ENCODE data around the gene CEP20.
"Not testable (repeated sequence)": the region's sequence is repeated elsewhere in the genome, so short reads cannot be mapped to it uniquely, and the experiment has no call there.

CEP20 gene

DNA sequence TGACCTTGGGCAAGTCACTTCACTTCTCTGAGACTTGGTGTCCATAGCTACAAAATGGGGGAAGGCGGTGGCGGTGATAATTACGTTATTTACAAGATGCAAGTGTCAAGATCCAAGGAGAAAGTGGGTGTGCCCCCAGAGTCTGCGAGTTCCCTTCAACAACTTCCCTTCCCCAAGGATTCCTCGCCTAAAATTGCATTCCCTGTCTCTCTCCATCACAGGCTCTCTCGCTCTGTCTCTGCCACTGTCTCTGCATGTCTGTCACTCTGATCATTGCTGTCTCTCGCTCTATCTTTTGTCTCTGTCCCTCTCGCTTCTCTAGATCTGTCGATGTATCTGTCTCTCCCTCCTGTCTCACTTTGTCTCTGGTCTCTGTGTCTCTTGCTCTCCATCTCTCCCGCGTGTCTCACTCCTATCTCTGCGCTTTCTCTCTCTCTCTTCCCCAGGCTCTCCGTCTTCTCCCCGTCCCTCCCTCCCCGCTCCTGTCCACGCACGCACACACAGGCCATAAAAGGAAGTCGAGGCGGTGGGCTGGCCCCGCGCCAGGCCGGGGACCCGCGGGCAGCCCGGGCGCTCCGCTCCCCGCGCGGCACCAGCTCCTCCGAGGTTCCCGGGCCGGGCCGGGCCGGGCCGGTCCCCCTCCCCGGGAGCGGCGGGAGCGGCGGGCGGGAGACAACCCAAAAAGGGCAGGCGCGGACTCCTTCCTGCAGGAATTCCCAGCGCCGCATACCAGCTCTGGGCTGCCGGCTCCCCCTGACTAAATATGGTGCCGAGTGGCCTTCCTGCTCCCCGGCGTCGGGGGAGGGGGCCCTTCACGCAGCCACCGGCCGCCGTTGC is 30.5 kb downstream of the CEP20 start:
- DNase-seq (ENCODE audit: low spot score), result no peak

DNA sequence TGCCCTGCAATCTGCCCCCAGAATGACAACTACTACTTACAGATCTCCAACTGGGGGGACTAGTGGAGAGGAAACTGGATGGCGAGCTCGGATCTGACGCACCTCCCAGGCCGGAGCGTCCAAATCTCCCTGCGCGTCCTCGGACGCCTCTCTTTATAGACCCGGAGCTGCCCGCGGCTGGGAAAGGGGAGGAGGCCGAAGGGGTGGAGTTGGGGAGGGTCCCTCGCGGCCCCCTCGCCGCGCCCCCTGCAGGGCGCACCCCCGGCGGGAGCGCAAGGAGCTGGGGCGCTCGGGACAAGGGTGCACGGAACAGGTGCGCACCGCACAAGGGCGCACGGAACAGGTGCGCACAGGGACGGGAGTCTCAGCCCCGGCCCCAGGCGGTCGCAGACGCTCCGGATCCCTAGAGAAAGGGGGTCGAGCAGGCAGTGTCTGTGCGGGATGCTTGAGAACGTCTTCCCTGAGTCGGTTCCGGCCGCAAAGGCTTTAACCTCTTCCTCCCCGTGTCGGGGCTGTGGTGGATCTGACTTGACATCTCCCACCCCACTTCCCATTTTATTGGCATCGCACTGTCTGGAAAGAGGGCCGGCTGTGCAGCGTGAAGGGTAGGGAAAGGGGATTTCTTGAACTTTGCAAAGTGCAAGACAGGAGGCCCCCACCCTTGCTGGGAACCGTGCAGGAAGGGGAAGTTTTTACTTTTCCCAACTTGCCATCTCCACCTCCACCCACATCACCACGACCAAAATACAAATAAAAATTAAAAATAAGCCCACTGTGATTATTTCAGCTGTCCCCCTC is 31.3 kb downstream of the CEP20 start, which contains the start of gene MYH11:
Gene MYH11, minus strand, starts transcription at position 128 of the 798 bp plus-strand sequence. CDS start 18,776 bp downstream, outside the sequence.
- DNase-seq (ENCODE audit: low spot score), result no peak

DNA sequence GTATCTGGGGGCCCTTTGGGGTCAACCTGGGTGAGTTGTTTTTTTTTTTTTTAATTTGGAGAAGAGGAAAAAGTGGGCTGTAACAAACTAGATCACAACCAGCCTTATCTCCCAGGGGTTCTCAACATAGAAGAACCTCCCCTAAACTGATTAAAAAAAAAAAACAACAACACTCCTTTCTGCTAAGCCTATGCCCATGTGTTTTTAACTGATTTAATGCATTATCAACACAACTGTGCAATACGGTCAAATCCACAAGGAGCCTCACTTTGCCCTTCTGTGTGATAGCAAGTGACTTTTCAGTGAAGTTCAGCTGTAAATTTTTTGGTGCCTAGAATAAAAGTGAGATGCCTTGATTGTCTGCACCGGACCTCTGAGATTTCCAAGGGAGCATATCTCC is 32.2 kb downstream of the CEP20 start:
- DNase-seq (ENCODE audit: low spot score), result no peak

DNA sequence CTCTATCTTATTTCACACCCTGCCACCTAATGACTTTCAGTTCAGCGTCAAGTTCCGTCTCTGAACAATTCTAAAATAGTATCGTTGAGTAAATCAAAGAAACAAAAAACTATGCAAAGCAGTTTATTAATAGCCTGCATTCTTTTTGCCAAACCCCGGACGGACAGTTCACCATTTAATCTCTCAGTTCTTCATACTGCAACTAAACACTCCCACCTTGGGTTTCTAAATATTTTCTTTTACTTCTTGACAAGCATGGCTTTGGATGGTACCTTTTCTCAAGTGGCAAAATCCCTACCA is 32.7 kb downstream of the CEP20 start:
- no peak for DNase-seq (ENCODE audit: low spot score)

DNA sequence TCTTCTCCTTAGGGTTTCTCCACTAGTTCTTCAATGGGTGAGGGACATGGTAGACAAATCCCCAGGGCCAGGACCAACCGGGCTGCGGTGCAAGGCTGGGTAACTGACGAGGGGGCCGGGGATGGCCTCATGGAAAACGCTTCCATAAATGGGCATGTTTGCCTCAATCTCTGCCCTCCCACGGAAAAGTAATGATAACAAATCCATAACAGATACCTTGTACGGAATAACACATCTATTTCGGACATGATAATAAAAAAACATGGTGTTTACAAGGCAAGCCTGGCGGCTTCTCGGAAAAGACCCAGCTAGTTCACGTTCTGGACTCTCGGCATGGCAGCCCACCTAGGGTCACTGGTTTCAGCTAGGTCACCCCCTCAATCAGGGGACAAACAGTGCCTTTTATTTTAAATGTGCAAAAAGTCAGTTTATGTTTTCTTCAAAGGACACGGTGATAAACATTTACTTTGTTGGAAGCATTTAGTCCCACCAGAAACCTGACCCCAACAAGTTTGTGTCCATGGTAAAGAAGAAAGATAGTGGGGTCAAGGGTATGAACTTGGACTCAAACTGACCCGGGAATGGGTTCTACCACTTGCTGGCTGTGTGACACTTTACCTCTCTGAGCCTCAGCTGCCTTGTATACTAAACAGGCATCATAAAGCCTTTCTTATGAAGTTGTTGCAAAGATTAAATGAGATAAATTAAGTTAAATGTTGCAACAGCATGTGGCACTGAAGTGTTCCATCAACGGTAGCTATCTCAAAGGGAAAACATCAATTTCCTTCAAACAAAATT is 33.3 kb downstream of the CEP20 start:
- no peak for DNase-seq (ENCODE audit: low spot score)

- no peak for DNase-seq (ENCODE audit: low spot score)
Observed at GRCh38 chr16:15854061-15854460, 34.3 kb downstream of the CEP20 start.

- no peak for DNase-seq (ENCODE audit: low spot score)
Observed at GRCh38 chr16:15853021-15853420, 35.4 kb downstream of the CEP20 start.

- DNase-seq (ENCODE audit: low spot score), result not testable (repeated sequence)
Observed at GRCh38 chr16:15850555-15850954, 37.8 kb downstream of the CEP20 start.

DNA sequence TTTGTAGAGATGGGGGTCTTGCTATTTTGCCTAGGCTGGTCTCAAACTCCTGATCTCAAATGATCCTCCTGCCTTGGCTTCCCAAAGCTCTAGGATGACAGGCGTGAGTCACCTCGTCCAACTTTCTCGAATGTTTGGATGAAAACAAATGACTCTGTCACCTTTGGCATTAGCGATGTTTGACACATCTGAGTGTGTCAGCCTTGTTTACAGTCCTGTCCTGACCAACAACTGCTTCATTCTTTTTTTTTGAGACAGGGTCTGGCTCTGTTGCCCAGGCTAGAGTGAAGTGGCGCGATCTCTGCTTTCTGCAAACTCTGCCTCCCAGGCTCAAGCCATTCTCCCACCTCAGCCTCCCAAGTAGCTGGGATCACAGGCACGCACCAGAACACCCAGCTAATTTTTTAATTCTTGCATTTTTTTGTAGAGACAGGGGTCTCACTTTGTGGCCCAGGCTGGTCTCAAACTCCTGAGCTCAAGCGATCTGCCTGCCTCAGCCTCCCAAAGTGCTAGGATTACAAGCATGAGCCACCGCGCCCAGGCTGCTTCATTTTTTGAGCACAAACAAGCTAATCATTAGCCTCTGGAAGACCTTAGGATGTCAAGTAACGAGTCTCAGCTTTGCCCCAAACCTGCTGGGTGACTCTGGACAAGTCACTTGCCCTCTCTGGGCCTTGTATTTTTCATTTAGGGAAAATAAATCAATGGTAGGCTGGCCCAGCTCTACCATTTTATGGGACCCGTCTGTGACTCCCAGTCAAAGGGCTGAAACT is 39.0 kb downstream of the CEP20 start:
- DNase-seq (ENCODE audit: low spot score), result no peak

DNA sequence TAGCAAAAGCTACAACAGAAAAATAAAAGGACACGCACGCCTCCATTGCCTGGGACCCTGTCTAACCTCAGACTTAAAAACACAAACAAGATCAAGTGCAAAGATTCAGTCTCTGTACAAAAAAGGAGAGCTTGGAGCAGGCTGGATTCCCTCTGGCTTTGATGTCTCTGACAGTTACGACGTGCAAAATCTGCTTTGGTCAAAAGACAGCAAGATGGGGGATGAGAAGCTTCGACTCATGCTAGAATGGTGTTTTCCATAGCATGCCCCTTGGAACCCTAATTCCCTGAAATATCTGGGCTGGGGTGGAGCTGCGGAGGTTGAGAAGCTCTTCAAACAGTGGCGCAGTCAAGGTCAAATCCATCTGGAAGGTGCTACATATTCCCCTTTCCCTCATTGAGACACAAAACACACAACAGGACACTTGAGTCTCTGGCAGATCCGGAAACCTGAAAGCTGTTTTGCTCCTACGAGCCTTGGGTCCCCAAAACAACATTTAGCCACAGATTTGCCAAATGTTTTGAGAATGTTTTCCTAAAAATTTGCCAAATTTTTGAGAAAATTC is 40.7 kb downstream of the CEP20 start:
- no peak for DNase-seq (ENCODE audit: low spot score)

DNA sequence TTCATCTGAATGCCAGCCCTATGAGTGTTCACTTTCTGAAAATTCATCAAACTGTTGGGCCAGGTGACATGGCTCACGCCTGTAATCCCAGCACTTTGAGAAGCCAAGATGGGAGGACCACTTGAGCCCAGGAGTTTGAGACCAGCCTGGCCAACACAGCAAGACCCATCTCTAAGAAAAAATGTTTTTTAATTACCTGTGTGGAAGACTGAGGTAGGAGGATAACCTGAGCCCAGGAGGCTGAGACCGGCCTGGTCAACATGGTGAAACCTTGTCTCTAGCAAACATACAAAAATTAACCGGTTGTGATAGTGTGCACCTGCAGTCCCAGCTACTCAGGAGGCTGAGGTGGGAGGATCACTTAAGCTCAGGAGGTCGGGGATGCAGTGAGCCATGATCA is 41.9 kb downstream of the CEP20 start:
- no peak for DNase-seq (ENCODE audit: low spot score)

DNA sequence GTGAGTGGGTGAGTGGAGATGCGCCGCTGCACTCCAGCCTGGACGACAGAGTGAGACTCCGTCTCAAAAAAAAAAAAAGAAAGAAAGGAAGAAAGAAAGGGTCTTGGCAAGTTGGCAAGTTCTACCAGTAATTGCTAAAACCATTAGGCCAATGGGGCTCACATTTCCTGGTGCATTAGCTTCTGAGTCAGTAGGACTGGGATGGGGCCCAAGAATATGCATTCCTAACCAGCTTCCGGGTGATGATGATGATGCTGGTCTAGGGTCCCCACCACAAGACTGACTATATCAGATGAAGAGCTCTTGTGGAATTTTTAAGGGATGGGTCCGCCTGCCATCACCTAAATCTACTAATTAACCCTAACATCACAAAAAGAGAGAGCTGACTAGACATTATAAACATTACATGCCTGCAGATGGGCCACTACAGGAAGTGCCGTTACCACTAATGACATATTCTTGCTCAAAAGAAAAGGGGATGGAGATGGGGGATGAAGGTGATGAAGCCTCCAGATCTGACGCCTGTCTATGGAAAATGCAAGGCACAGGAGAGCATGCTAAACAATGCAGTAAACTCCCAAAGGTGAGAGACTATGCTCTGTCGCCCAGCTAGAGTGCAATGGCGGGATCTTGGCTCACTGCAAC is 44.6 kb downstream of the CEP20 start:
- DNase-seq (ENCODE audit: low spot score), result no peak

GRCh38 chr16:15839204-15839603 is 49.2 kb downstream of the CEP20 start:
- not testable (repeated sequence) for DNase-seq (ENCODE audit: low spot score)

DNA sequence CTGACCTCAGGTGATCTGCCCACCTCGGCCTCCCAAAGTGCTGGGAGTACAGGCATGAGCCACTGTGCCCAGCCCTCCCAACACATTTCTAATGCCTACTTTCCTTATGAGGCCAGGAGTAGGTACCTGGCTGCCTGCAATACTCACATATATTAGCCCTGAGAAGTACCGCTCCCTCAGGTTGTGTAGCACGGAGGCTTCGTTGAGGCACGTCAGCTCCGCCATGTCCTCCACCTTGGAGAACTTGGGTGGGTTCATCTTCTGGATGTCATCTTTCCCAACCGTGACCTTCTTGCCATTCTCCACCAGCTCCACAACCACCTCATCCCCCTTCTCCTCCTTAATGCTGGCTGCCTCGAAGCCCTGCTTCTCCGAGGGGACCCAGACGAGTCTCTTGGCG is 50.6 kb downstream of the CEP20 start:
- DNase-seq (ENCODE audit: low spot score), result no peak

- DNase-seq (ENCODE audit: low spot score), result no peak
Observed at GRCh38 chr16:15836965-15837611, 51.3 kb downstream of the CEP20 start.

DNA sequence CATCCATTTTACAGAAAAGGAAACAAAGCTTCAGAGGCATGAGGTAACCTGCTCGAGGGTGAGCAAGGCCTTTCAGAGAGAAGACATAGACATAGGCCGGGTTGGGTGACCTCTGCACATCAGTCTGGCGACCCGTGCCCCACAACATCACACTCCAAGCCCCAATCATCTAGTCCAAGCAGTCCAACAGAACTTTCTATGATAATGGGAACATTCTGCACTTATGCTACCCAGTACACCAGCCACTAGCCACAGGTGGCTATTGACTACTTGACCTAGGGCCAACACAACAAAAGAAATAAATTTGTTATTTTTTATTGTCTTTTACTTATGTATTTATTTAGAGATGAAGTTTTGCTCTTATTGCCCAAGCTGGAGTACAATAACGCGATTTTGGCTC is 52.3 kb downstream of the CEP20 start:
- DNase-seq (ENCODE audit: low spot score), result no peak

DNA sequence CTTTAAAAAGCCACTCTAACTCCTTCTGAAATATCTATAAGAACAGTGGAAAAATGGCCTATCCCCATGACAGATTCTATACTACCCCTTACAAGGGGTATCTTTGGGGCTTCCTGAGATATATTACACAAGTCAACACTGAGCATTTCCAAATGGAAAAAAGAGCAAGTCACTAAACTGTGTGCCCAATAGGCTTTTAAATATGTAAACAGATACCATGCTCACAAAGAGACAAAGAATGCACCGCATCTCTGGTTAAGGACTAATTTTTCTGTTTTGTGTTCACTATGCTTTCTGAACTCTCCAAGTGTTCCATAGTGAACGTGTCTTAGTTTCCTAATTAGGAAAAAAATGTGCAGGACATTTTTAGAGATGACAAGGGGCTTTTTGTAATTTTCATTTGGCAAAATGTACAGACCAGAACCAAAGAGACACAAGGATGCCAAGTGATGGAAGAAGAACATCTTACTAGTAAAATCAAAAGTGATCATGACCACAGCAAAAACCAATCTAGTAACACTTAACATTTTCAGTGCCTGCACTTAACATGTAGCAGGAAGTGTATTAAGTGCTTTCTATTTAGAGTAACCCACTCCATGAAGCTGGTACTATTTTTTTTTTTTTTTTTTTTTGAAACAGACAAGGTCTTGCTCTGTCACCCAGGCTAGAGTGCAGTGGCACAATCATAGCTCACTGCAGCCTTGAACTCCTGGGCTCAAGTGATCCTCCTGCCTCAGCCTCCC is 53.1 kb downstream of the CEP20 start:
- DNase-seq (ENCODE audit: low spot score), result peak; percentile 65

DNA sequence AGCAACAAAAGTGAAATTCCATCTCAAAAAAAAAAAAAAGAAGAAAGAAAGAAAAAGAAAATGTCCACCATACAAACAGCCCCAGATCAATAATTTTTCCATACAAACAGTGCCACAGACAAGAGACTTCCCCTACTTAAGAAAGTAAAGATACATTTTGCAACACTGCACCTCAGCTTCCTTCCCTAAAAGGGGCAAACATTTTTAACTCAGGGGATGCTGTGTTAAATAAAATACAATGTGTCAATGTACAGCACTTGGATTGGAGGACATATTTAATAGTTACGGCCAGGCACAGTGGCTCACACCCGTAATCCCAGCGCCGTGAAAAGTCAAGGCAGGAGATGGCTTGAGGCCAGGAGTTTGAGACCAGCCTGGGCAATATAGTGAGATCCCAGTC is 53.9 kb downstream of the CEP20 start:
- DNase-seq (ENCODE audit: low spot score), result no peak

DNA sequence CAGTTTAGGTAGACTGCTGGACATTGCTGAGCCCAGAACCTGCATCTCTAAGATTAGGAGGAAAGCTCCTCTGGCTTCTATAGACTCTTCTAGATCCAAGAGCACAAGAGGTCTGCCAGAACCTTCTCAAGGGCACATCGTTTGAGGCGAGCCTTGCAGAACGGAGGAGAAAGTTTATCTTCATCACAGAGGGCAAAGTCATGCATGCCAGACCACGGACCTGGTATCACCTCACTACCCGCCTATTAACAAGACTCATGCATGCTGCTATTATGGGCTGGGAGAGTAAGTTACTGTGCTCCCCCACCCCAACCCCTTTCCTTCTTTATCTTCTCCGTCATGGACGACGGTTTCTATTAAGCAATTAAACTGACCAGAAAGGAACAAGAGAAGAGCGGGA is 54.9 kb downstream of the CEP20 start:
- DNase-seq (ENCODE audit: low spot score), result no peak

GRCh38 chr16:15832241-15832640 is 56.2 kb downstream of the CEP20 start:
- no peak for DNase-seq (ENCODE audit: low spot score)
